ENCODE measurements around the gene RGS8. TPM values are rescaled to one million over a fixed set of nuclear protein-coding genes. Genes with fewer than 3 reads are reported as not detected.

RGS8 gene
- total and polyA plus RNA-seq, 2 of the 4 experiments (the other 2 are of a cell fraction) = not detected

- intact Hi-C loops (cut with micrococcal nuclease) (no loop called here), dilution Hi-C loops (cut with HindIII; ENCODE audit: low sequenced_read_pairs, unreplicated experiment) (no loop called here), in situ Hi-C loops (cut with MboI; ENCODE audit: low sequenced_read_pairs) (no loop called here)
- 40% methylated on average over 2 of the region's 8 CpGs; no CpG with 5 or more reads in 1 of the 2 experiments for WGBS, 2 experiments (ENCODE audit: extremely low coverage in 2 of 2, insufficient read length in 1 of 2)
- TF ChIP-seq MAFK (IDR thresholded peaks at IDR 0.05; ENCODE audit: low read depth, low read length) (no peak), POLR2A (IDR thresholded peaks at IDR 0.05; ENCODE audit: low read depth, low read length) (no peak), FOS (IDR thresholded peaks at IDR 0.05; ENCODE audit: low read depth, low read length) (no peak), CTCF (conservative IDR thresholded peaks at IDR 0.05; ENCODE audit: low read depth, low read length) (no peak), CEBPB (IDR thresholded peaks at IDR 0.05; ENCODE audit: low read depth, low read length) (no peak), USF2 (IDR thresholded peaks at IDR 0.05; ENCODE audit: low read depth, low read length) (no peak), BHLHE40 (IDR thresholded peaks at IDR 0.05; ENCODE audit: low read depth, low read length) (no peak), SMC3 (IDR thresholded peaks at IDR 0.05; ENCODE audit: low read depth, low read length) (no peak), RAD21 (IDR thresholded peaks at IDR 0.05; ENCODE audit: low read length) (no peak), MAZ (IDR thresholded peaks at IDR 0.05; ENCODE audit: borderline replicate concordance, low read depth, low read length) (no peak), RFX5 (IDR thresholded peaks at IDR 0.05; ENCODE audit: low read depth, low read length) (no peak), MXI1 (IDR thresholded peaks at IDR 0.05; ENCODE audit: borderline replicate concordance, low read depth, low read length) (no peak), NFE2L2 (IDR thresholded peaks at IDR 0.05; ENCODE audit: low read depth, low read length) (no peak), ELK1 (IDR thresholded peaks at IDR 0.05; ENCODE audit: borderline replicate concordance, low read depth, low read length) (no peak), CHD1 (IDR thresholded peaks at IDR 0.05; ENCODE audit: low read depth, low read length) (no peak), RCOR1 (IDR thresholded peaks at IDR 0.05; ENCODE audit: insufficient replicate concordance, low read length) (no peak)
- no peak overlapping the region for H3K4me3 ChIP-seq (ENCODE audit: insufficient read depth, low read depth, low read length)
- H4K20me1 ChIP-seq (ENCODE audit: insufficient read depth, low read length) = no peaks in the 10 kb centered on the region
- no peaks in the 10 kb centered on the region for H3K4me1 ChIP-seq (ENCODE audit: control insufficient read depth, insufficient read depth, low read length)
- no peak overlapping the region for H3K4me2 ChIP-seq (ENCODE audit: low read depth, low read length)
- no peaks in the 10 kb centered on the region for H3K79me1 ChIP-seq (ENCODE audit: low read depth in 1 of 2, low read length in 2 of 2)
- no peak overlapping the region for H3K9ac ChIP-seq (ENCODE audit: low read depth, low read length)
- ChIA-PET POLR2A (ENCODE audit: unreplicated experiment) (no interaction called here), CTCF (no interaction called here)
- no peak overlapping the region for H2AK9ac ChIP-seq (replicated peaks; ENCODE audit: low read depth, low read length, poor library complexity)
- no peak overlapping the region for H2BK5ac ChIP-seq (ENCODE audit: low read depth, low read length, poor library complexity, severe bottlenecking)
- no peak for ATAC-seq (ENCODE audit: low read depth)
- H2AK5ac ChIP-seq (ENCODE audit: low read depth, low read length) = no peak overlapping the region
- H2AFZ ChIP-seq (replicated peaks; ENCODE audit: low read length, poor library complexity) = no peak overlapping the region
- no TSS peak for BruUV-seq (replicated peaks)
- peaks cover 4% of the 10 kb centered on the region for H3K27me3 ChIP-seq (ENCODE audit: control insufficient read depth, insufficient read depth, low read length)
- no peaks in the 10 kb centered on the region for H3K9me1 ChIP-seq (ENCODE audit: insufficient read depth, low read length)
- no peak overlapping the region for H2BK20ac ChIP-seq (ENCODE audit: low read depth, low read length)
- H3K23ac ChIP-seq (ENCODE audit: low read depth, low read length) = no peak overlapping the region
- no peak overlapping the region for H3K14ac ChIP-seq (replicated peaks; ENCODE audit: low read depth, low read length)
- no peak overlapping the region for H2BK120ac ChIP-seq (ENCODE audit: low read depth, low read length)
- no peak overlapping the region for H3K27ac ChIP-seq (ENCODE audit: insufficient read depth, low read length)
- H4K8ac ChIP-seq (ENCODE audit: low read depth in 2 of 2, low read length in 2 of 2) = no peak overlapping the region
- no peak overlapping the region for H2BK15ac ChIP-seq (ENCODE audit: low read depth, low read length)
- H3K36me3 ChIP-seq (ENCODE audit: control insufficient read depth, insufficient read depth, low read length) = no peaks in the 10 kb centered on the region
- no peaks in the 10 kb centered on the region for H3K9me3 ChIP-seq (ENCODE audit: control insufficient read depth, insufficient read depth, low read length)
- no peak overlapping the region for H3K18ac ChIP-seq (ENCODE audit: low read depth, low read length)
- H4K5ac ChIP-seq (ENCODE audit: low read depth, low read length) = no peak overlapping the region
- H3K4ac ChIP-seq (ENCODE audit: low read depth, low read length) = no peak overlapping the region
- no peak overlapping the region for H4K91ac ChIP-seq (ENCODE audit: insufficient read depth, low read depth, low read length)
- DNase-seq = no peak
- H3K56ac ChIP-seq (ENCODE audit: extremely low read depth, insufficient read depth, low read length) = no peak overlapping the region
Measured at GRCh38 chr1:182642461-182642860, 41.9 kb downstream of the RGS8 start.

All from IMR-90 (cell line).